HCT116 (cell line): ENCODE results near the gene SERP1. TPM values are rescaled to one million over a fixed set of nuclear protein-coding genes. Genes with fewer than 3 reads are reported as not detected.

Source experiments
- ATAC-seq: fragments of 200-7000 bp; cut with Tn5 transposase; 2 replicates; pipeline ENCODE4 v1.9.1; 2020; ENCODE audit warnings: mild to moderate bottlenecking, moderate library complexity
- BruUV-seq: library from RNA; stranded (reverse); fragments of 400-500 nt; replicated peaks from 2 replicates; lab custom pipeline; 2021; lab: Mats Ljungman, UMichigan
- CTCF ChIA-PET: fragments of 300-600 bp; sonication (Branson Sonifier 250); formaldehyde crosslinking; loops from one replicate; lab custom pipeline; 2021; ENCODE audit warnings: antibody characterized with exemption; lab: Charles Lee
- POLR2A ChIA-PET: fragments of 300-600, 350-600 bp; sonication (Branson Sonifier 250); formaldehyde crosslinking; loops from one replicate; lab custom pipeline; 2021; ENCODE audit warnings: antibody characterized with exemption; lab: Charles Lee
- RAD21 ChIA-PET, 2 experiments: fragments of 300-600 bp; sonication (Branson Sonifier 250); formaldehyde crosslinking; loops; one replicate each; lab custom pipeline; 2023; ENCODE audit warnings: low total read pairs in 2 of 2; ENCODE audit not compliant: uncharacterized antibody in 2 of 2, unreplicated experiment in 2 of 2, low non-redundant PET in 1 of 2; lab: Charles Lee
- DNase-seq: peaks from one replicate; pipeline ENCODE4 v3.0.0-alpha.2; 2010; ENCODE audit warnings: low read depth, low spot score
- H2AFZ ChIP-seq: fragments of 200-600 bp; shearing (Covaris generic), sonication (generic); 2 replicates; pipeline ENCODE4 v1.6.1; 2017; ENCODE audit warnings: low read depth, mixed run types, mixed read lengths, antibody characterized with exemption, low read length; ENCODE audit not compliant: poor library complexity, severe bottlenecking
- H3K27ac ChIP-seq: 2 replicates; pipeline ENCODE4 v1.5.1; 2012; ENCODE audit warnings: low read depth, low read length
- H3K27me3 ChIP-seq: fragments of 200-600 bp; sonication (generic); 2 replicates; pipeline ENCODE4 v1.6.1; 2016; ENCODE audit warnings: mixed run types, low read length, mixed read lengths; ENCODE audit not compliant: insufficient read depth
- H3K36me3 ChIP-seq, 2 experiments: fragments of 200-500 bp in 1 of 2; fragments of 200-600 bp in 1 of 2; sonication (Bioruptor generic) in 1 of 2; sonication (generic) in 1 of 2; 2 replicates each; pipeline versions ENCODE4 v1.5.1 to v1.6.1; 2014 to 2016; ENCODE audit warnings: low read length in 2 of 2, inconsistent platforms in 1 of 2, mixed read lengths in 1 of 2, mixed run types in 1 of 2; ENCODE audit not compliant: insufficient read depth in 2 of 2, control insufficient read depth in 1 of 2
- H3K4me1 ChIP-seq, 2 experiments: fragments of 200-600 bp in 1 of 2; sonication (generic) in 1 of 2; 2 replicates each; pipeline versions ENCODE4 v1.5.1 to v1.6.1; 2012 to 2017; ENCODE audit warnings: low read length in 2 of 2, inconsistent platforms in 1 of 2, mild to moderate bottlenecking in 1 of 2, mixed read lengths in 1 of 2, mixed run types in 1 of 2, moderate library complexity in 1 of 2; ENCODE audit not compliant: insufficient read depth in 2 of 2, control insufficient read depth in 1 of 2
- H3K4me2 ChIP-seq: fragments of 200-600 bp; sonication (generic); 2 replicates; pipeline ENCODE4 v1.6.1; 2017; ENCODE audit warnings: mixed run types, low read length, mixed read lengths
- H3K4me3 ChIP-seq, 2 experiments: fragments of 200-600 bp in 1 of 2; sonication (generic) in 1 of 2; replicated peaks in 1 of 2; 2 replicates each; pipeline ENCODE4 v1.5.1; 2011 to 2016; ENCODE audit warnings: low read length in 2 of 2, control low read depth in 1 of 2, low read depth in 1 of 2, mild to moderate bottlenecking in 1 of 2, mixed read lengths in 1 of 2, mixed run types in 1 of 2
- H3K79me2 ChIP-seq: fragments of 200-600 bp; sonication (generic); 2 replicates; pipeline ENCODE4 v1.6.1; 2017; ENCODE audit warnings: mild to moderate bottlenecking, mixed run types, low read length, moderate library complexity, mixed read lengths; ENCODE audit not compliant: insufficient read depth
- H3K9ac ChIP-seq: fragments of 200-600 bp; sonication (generic); 2 replicates; pipeline ENCODE4 v1.6.1; 2016; ENCODE audit warnings: low read length, mixed read lengths
- H3K9me2 ChIP-seq: fragments of 200-600 bp; sonication (generic), shearing (Covaris generic); 2 replicates; pipeline ENCODE4 v1.6.1; 2017; ENCODE audit warnings: mixed run types, mild to moderate bottlenecking, moderate library complexity; ENCODE audit not compliant: insufficient read depth
- H3K9me3 ChIP-seq, 2 experiments: fragments of 200-500 bp in 1 of 2; fragments of 200-600 bp in 1 of 2; sonication (Bioruptor generic) in 1 of 2; sonication (generic) in 1 of 2; 2 replicates each; pipeline ENCODE4 v1.6.1; 2014 to 2017; ENCODE audit warnings: low read length in 2 of 2, mixed read lengths in 2 of 2, inconsistent platforms in 1 of 2, low read depth in 1 of 2, mild to moderate bottlenecking in 1 of 2, mixed run types in 1 of 2, moderate library complexity in 1 of 2; ENCODE audit not compliant: control insufficient read depth in 1 of 2, insufficient read depth in 1 of 2
- H4K20me1 ChIP-seq: fragments of 200-600 bp; sonication (generic), shearing (Covaris generic); 2 replicates; pipeline ENCODE4 v1.6.1; 2017; ENCODE audit warnings: mixed run types, mild to moderate bottlenecking, moderate library complexity; ENCODE audit not compliant: insufficient read depth
- ATF3 ChIP-seq: IDR thresholded peaks from 2 replicates; pipeline ENCODE4 v1.6.1; 2012
- CBX3 ChIP-seq: IDR thresholded peaks from 2 replicates; pipeline ENCODE4 v1.6.1; 2012; ENCODE audit warnings: low read depth
- CEBPB ChIP-seq: IDR thresholded peaks from 2 replicates; pipeline ENCODE4 v1.6.1; 2012; ENCODE audit warnings: low read depth
- EZH2 ChIP-seq: fragments of 200-600 bp; sonication (generic); IDR thresholded peaks from 2 replicates; pipeline ENCODE4 v1.6.1; 2017; ENCODE audit warnings: antibody characterized with exemption, mixed run types
- EZH2phosphoT487 ChIP-seq: fragments of 200-600 bp; IDR thresholded peaks from 2 replicates; pipeline ENCODE4 v1.6.1; 2018; ENCODE audit warnings: antibody characterized with exemption, borderline replicate concordance
- FOSL1 ChIP-seq: IDR thresholded peaks from 2 replicates; pipeline ENCODE4 v1.6.1; 2012; ENCODE audit warnings: low read depth
- POLR2A ChIP-seq: IDR thresholded peaks from 2 replicates; pipeline ENCODE4 v1.7.0; 2011; ENCODE audit warnings: borderline replicate concordance; ENCODE audit not compliant: insufficient read depth, insufficient read length; ENCODE audit errors: extremely low read depth
- RAD21 ChIP-seq: IDR thresholded peaks from 2 replicates; pipeline ENCODE4 v1.6.1; 2012; ENCODE audit warnings: low read depth, mild to moderate bottlenecking
- SIN3A ChIP-seq: IDR thresholded peaks from 2 replicates; pipeline ENCODE4 v1.6.1; 2012; ENCODE audit warnings: low read depth
- SP1 ChIP-seq: IDR thresholded peaks from 2 replicates; pipeline ENCODE4 v1.6.1; 2012; ENCODE audit warnings: low read depth
- TCF7L2 ChIP-seq: IDR thresholded peaks from 2 replicates; pipeline ENCODE4 v1.7.0; 2011; ENCODE audit warnings: borderline replicate concordance, inconsistent platforms; ENCODE audit not compliant: insufficient read depth, insufficient read length; ENCODE audit errors: extremely low read depth
- ZBTB33 ChIP-seq: IDR thresholded peaks from 2 replicates; pipeline ENCODE4 v1.6.1; 2011; ENCODE audit warnings: mild to moderate bottlenecking, low read length, moderate library complexity; ENCODE audit not compliant: insufficient replicate concordance; ENCODE audit errors: extremely low read depth
- ZNF274 ChIP-seq: fragments of 200-500 bp; sonication (Bioruptor generic); IDR thresholded peaks from 2 replicates; pipeline ENCODE4 v1.6.1; 2014; ENCODE audit warnings: mild to moderate bottlenecking, low read depth, low read length, inconsistent platforms
- intact Hi-C: fragments of 100-400 bp; cut with micrococcal nuclease; formaldehyde crosslinking; loops from 2 replicates; pipeline ENCODE4 v1.10.0; 2022
- total RNA-seq: library from RNA; stranded (reverse); gene quantifications from one replicate; pipeline ENCODE4 v1.2.1, GENCODE V29; 2021; ENCODE audit not compliant: unreplicated experiment
- TF ChIP-seq, protein P1 (sequence below): IDR thresholded peaks from 2 replicates; pipeline ENCODE4 v1.6.1; 2012
- TF ChIP-seq, protein P2 (sequence below), 3 experiments: fragments of 200-600 bp in 1 of 3; sonication (generic) in 1 of 3; IDR thresholded peaks in 2 of 3; conservative IDR thresholded peaks in 1 of 3; 2 replicates each; pipeline ENCODE4 v1.5.1; 2012 to 2017; ENCODE audit warnings: low read depth in 2 of 3, low read length in 2 of 3, antibody characterized with exemption in 1 of 3, borderline replicate concordance in 1 of 3, control low read depth in 1 of 3, mild to moderate bottlenecking in 1 of 3, mixed read lengths in 1 of 3, mixed run types in 1 of 3, moderate library complexity in 1 of 3; ENCODE audit not compliant: insufficient read depth in 1 of 3

Gene SERP1
- total RNA-seq, 1 experiment from 2014 or later: 69.1 TPM

DNA sequence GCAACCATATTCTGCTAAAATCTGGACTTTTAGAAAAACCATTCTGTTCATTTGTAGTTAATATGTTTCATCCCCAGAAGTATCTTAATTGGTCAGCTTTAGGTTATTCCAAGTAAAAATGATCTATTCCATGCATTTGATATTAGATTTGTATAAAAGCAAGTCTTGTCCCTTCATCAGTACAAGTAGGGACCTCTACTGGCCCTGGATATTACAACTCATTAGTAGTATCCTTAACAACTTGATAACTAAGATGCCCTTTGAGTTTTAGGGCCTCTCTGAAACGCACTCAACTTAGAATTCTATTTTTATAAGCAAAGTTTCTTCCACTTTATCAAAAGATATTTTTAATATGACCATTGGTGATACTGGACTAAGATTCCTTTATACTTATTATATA lies 31.6 kb upstream of the SERP1 start:
- CTCF ChIA-PET: no interaction called here
- DNase-seq: no peak

DNA sequence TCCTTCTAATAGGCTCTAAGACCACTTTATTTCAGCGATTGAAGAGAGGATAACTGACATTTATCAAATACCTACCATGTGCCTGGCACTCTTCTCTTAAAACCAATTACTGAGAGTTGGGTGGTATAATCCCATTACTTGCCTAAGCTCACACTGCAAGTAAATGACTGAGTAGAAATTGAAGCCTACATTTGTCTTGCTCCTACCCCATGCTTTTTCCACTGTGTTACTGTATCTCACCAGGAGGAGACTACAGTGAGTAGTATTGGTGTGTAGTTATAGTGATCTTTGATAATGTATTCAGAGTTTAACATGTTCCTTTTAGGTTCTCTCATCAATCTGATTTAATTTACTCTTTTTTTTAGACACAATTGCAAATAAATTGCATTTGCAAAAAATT lies 21.0 kb upstream of the SERP1 start:
- TSS peak; percentile 6 for BruUV-seq
- Histone ChIP-seq H3K4me2 (no peak overlapping the region), H3K4me1 (no peaks in the 10 kb centered on the region), H3K27ac (no peak overlapping the region), H2AFZ (no peak overlapping the region), H4K20me1 (no peaks in the 10 kb centered on the region), H3K9me2 (no peaks in the 10 kb centered on the region), H3K36me3 (peaks cover 44 to 52% of the 10 kb centered on the region in 2 experiments), H3K27me3 (no peaks in the 10 kb centered on the region), H3K9me3 (no peaks in the 10 kb centered on the region), H3K79me2 (peaks cover 24% of the 10 kb centered on the region), H3K4me3 (no peak overlapping the region), H3K9ac (no peak overlapping the region)
- ChIA-PET RAD21 (no interaction called here), CTCF (no interaction called here), POLR2A (no interaction called here)
- intact Hi-C loops: no loop called here
- DNase-seq: no peak
- no peak for ATAC-seq
- TF ChIP-seq ZBTB33 (no peak), TCF7L2 (no peak), SIN3A (no peak), CEBPB (no peak), POLR2A (no peak), CBX3 (no peak), RAD21 (no peak), ATF3 (no peak), ZNF274 (no peak), SP1 (no peak), EZH2phosphoT487 (no peak), FOSL1 (no peak)
- TF ChIP-seq, protein P1, sequence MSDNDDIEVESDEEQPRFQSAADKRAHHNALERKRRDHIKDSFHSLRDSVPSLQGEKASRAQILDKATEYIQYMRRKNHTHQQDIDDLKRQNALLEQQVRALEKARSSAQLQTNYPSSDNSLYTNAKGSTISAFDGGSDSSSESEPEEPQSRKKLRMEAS: no peak

More for the DNA sequence above, 31.6 kb upstream of the SERP1 start:
- intact Hi-C loops: no loop called here
- Histone ChIP-seq H3K79me2 (peaks cover 68% of the 10 kb centered on the region), H3K9me2 (no peaks in the 10 kb centered on the region), H4K20me1 (0 out of 2 replicates have a peak, but pooled peaks cover 2% of the 10 kb centered on the region), H3K36me3 (peaks cover 29% of the 10 kb centered on the region in 2 experiments), H3K27ac (no peak overlapping the region), H3K27me3 (no peaks in the 10 kb centered on the region), H3K9me3 (no peaks in the 10 kb centered on the region), H2AFZ (no peak overlapping the region), H3K9ac (no peak overlapping the region), H3K4me1 (no peaks in the 10 kb centered on the region), H3K4me3 (no peak overlapping the region), H3K4me2 (no peak overlapping the region)
- ATAC-seq: 0 out of 2 replicates have a peak, but pooled peaks have one; percentile 44
- TF ChIP-seq, protein P2, sequence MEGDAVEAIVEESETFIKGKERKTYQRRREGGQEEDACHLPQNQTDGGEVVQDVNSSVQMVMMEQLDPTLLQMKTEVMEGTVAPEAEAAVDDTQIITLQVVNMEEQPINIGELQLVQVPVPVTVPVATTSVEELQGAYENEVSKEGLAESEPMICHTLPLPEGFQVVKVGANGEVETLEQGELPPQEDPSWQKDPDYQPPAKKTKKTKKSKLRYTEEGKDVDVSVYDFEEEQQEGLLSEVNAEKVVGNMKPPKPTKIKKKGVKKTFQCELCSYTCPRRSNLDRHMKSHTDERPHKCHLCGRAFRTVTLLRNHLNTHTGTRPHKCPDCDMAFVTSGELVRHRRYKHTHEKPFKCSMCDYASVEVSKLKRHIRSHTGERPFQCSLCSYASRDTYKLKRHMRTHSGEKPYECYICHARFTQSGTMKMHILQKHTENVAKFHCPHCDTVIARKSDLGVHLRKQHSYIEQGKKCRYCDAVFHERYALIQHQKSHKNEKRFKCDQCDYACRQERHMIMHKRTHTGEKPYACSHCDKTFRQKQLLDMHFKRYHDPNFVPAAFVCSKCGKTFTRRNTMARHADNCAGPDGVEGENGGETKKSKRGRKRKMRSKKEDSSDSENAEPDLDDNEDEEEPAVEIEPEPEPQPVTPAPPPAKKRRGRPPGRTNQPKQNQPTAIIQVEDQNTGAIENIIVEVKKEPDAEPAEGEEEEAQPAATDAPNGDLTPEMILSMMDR (IDR thresholded peaks at IDR 0.05 in 2 of 3, conservative IDR thresholded peaks at IDR 0.05 in 1 of 3; ENCODE audit: borderline replicate concordance in 1 of 3, insufficient read depth in 1 of 3, low read depth in 2 of 3, low read length in 2 of 3): 0 out of 6 replicates have a peak, but pooled peaks of 1 of the 3 experiments have one; percentile 10
- TF ChIP-seq CEBPB: no peak
- no peak for TF ChIP-seq EZH2
- TF ChIP-seq EZH2phosphoT487: no peak
- ChIA-PET RAD21 (no interaction called here), POLR2A (no interaction called here)
- BruUV-seq: no TSS peak
